ENCODE measurements around the gene CDCA7. TPM values are rescaled to one million over a fixed set of nuclear protein-coding genes. Genes with fewer than 3 reads are reported as not detected.
"Not testable (repeated sequence)": the region's sequence is repeated elsewhere in the genome, so short reads cannot be mapped to it uniquely, and the experiment has no call there.

The CDCA7 gene
- total RNA-seq, 2 experiments from 2014 or later, result 98.2 to 170 TPM

DNA sequence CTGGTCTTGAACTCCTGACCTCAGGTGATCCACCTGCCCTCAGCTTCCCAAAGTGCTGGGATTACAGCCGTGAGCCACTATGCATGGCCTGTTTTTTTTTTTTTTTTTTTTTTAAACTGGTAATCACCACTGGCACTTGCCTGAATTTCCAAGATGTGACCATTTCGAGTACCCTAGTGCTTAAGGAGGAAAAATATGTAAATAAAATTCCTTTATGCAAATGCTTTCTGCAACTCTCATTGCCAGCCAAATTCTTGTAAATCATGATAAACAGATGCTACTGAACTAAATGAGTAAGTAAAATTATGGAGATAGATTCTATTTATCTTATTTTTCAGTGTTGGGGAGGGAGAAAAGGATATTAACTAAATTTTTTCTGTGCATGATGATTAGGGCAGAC, 18.6 kb downstream of the CDCA7 start:
- intact Hi-C loops (cut with micrococcal nuclease; ENCODE audit: unreplicated experiment), result no loop called here
- Histone ChIP-seq H4K20me1 (ENCODE audit: insufficient read depth, low read length) (0 out of 2 replicates have a peak, but pooled peaks cover 7% of the 10 kb centered on the region), H3K27ac (ENCODE audit: low read depth, low read length, poor library complexity, severe bottlenecking) (no peak overlapping the region), H2AFZ (ENCODE audit: low read length) (no peak overlapping the region), H3K9me3 (ENCODE audit: low read length) (no peaks in the 10 kb centered on the region), H3K79me2 (ENCODE audit: insufficient read depth, low read depth, low read length) (no peaks in the 10 kb centered on the region; the same call in 1 of the 2 replicates), H3K36me3 (ENCODE audit: insufficient read depth, low read length) (peaks cover 91% of the 10 kb centered on the region), H3K4me1 (ENCODE audit: insufficient read depth, low read length, poor library complexity, severe bottlenecking) (no peaks in the 10 kb centered on the region), H3K9me2 (ENCODE audit: insufficient read depth, low read length) (no peaks in the 10 kb centered on the region), H3K4me2 (ENCODE audit: low read length) (no peak overlapping the region), H3K4me3 (ENCODE audit: low read depth, low read length, poor library complexity, severe bottlenecking) (no peak overlapping the region)
- TF ChIP-seq EZH2phosphoT487 (IDR thresholded peaks at IDR 0.05; ENCODE audit: borderline replicate concordance, low read depth, low read length), result no peak
- TF ChIP-seq, protein P1, sequence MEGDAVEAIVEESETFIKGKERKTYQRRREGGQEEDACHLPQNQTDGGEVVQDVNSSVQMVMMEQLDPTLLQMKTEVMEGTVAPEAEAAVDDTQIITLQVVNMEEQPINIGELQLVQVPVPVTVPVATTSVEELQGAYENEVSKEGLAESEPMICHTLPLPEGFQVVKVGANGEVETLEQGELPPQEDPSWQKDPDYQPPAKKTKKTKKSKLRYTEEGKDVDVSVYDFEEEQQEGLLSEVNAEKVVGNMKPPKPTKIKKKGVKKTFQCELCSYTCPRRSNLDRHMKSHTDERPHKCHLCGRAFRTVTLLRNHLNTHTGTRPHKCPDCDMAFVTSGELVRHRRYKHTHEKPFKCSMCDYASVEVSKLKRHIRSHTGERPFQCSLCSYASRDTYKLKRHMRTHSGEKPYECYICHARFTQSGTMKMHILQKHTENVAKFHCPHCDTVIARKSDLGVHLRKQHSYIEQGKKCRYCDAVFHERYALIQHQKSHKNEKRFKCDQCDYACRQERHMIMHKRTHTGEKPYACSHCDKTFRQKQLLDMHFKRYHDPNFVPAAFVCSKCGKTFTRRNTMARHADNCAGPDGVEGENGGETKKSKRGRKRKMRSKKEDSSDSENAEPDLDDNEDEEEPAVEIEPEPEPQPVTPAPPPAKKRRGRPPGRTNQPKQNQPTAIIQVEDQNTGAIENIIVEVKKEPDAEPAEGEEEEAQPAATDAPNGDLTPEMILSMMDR (conservative IDR thresholded peaks at IDR 0.05; ENCODE audit: low read length), result no peak
- no TSS peak for BruUV-seq (replicated peaks)
- ChIA-PET CTCF (ENCODE audit: unreplicated experiment) (no interaction called here), POLR2A (interaction anchor here (0.6 to 0.7 kb wide), 2 partner anchors 382 to 684 kb away, joined by 4 to 6 read pairs; no protein-coding TSS in a partner anchor)
- no peak for DNase-seq (ENCODE audit: low spot score)

DNA sequence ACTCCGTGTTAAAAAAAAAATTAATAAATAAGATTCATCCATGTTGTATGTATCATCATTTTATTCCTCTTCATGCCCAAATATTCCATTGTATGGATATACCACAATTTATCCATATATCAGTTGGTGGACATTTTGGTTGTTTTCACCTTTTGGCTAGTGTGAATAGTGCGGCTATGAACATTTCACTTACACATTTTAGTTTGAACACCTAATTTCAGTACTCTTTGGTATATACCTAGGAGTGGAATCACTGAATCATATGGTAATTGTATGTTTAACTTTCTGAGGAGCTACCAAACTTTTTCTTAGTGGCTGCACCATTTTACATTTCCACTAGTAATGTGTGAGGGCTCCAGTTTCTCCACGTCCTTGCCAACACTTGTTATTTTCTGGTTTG, 20.0 kb downstream of the CDCA7 start:
- Histone ChIP-seq H2AFZ (ENCODE audit: low read length) (no peak overlapping the region), H4K20me1 (ENCODE audit: insufficient read depth, low read length) (0 out of 2 replicates have a peak, but pooled peaks cover 7% of the 10 kb centered on the region), H3K9me2 (ENCODE audit: insufficient read depth, low read length) (no peaks in the 10 kb centered on the region), H3K9me3 (ENCODE audit: low read length) (no peaks in the 10 kb centered on the region), H3K79me2 (ENCODE audit: insufficient read depth, low read depth, low read length) (no peaks in the 10 kb centered on the region), H3K27ac (ENCODE audit: low read depth, low read length, poor library complexity, severe bottlenecking) (no peak overlapping the region), H3K4me3 (ENCODE audit: low read depth, low read length, poor library complexity, severe bottlenecking) (no peak overlapping the region), H3K36me3 (ENCODE audit: insufficient read depth, low read length) (peaks cover 90% of the 10 kb centered on the region), H3K4me2 (ENCODE audit: low read length) (no peak overlapping the region), H3K4me1 (ENCODE audit: insufficient read depth, low read length, poor library complexity, severe bottlenecking) (no peaks in the 10 kb centered on the region)
- CTCF ChIA-PET (ENCODE audit: unreplicated experiment), result no interaction called here
- POLR2A ChIA-PET, result interaction anchor here (0.6 to 0.9 kb wide), 2 partner anchors 18 to 21 kb away, joined by 3 read pairs; no protein-coding TSS in a partner anchor
- no TSS peak for BruUV-seq (replicated peaks)
- no peak for TF ChIP-seq EZH2phosphoT487 (IDR thresholded peaks at IDR 0.05; ENCODE audit: borderline replicate concordance, low read depth, low read length)
- TF ChIP-seq, protein P1 (conservative IDR thresholded peaks at IDR 0.05; ENCODE audit: low read length), result no peak
- no peak for DNase-seq (ENCODE audit: low spot score)
- intact Hi-C loops (cut with micrococcal nuclease; ENCODE audit: unreplicated experiment), result no loop called here

DNA sequence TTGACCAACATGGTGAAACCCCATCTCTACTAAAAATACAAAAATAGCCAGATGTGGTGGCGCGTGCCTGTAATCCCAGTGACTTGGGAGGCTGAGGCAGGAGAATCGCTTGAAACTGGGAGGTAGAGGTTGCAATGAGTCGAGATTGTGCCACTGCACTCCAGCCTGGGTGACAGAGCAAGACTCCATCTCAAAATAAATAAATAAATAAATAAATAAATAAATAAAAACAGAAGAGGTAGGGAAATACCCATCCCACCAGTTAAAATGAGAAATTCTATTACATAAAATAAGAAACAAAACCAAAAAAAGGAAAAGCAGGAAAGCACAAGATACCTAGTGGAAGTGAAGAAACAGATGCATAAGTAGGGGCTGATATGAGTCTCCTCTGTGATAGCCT, 30.9 kb downstream of the CDCA7 start:
- intact Hi-C loops (cut with micrococcal nuclease; ENCODE audit: unreplicated experiment); POLR2A ChIA-PET; H3K9me3 ChIP-seq (ENCODE audit: low read length); H4K20me1 ChIP-seq (ENCODE audit: insufficient read depth, low read length); H2AFZ ChIP-seq (ENCODE audit: low read length); DNase-seq (ENCODE audit: low spot score); H3K4me2 ChIP-seq (ENCODE audit: low read length); H3K4me1 ChIP-seq (ENCODE audit: insufficient read depth, low read length, poor library complexity, severe bottlenecking); H3K4me3 ChIP-seq (ENCODE audit: low read depth, low read length, poor library complexity, severe bottlenecking); H3K79me2 ChIP-seq (ENCODE audit: insufficient read depth, low read depth, low read length); CTCF ChIA-PET (ENCODE audit: unreplicated experiment); H3K9me2 ChIP-seq (ENCODE audit: insufficient read depth, low read length); H3K27ac ChIP-seq (ENCODE audit: low read depth, low read length, poor library complexity, severe bottlenecking); BruUV-seq (replicated peaks): not testable (repeated sequence)
- H3K36me3 ChIP-seq (ENCODE audit: insufficient read depth, low read length), result peaks cover 31% of the 10 kb centered on the region

Measured in OCI-LY7 (cell line).